ENCODE measurements around the gene DCD. TPM values are rescaled to one million over a fixed set of nuclear protein-coding genes. Genes with fewer than 3 reads are reported as not detected.

Gene DCD
- total RNA-seq, 1 donor from 2014 or later, result not detected

DNA sequence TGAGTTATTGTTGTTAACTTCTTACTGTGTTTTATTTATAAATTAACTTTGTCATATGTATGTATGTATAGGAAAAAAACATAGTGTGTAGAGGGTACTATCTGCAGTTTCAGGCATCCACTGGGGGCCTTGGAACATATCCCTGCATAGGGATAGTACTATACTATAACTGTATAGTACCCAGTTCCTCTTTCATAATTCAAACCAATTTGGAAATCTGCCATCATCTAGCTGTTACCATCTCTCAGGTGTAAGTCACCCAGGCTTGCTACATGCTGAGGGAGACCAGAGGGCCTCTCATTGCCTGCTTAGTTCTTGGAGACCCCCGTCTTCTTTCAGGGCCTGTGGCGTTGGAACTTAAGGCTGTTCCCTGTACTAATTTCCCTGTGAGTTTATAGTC lies 12.9 kb upstream of the DCD start:
- DNase-seq (ENCODE audit: extremely low spot score, unreplicated experiment), result no peak
- no peaks in the 10 kb centered on the region for H3K36me3 Mint-ChIP-seq (ENCODE audit: unreplicated experiment)
- TF ChIP-seq, protein P1, sequence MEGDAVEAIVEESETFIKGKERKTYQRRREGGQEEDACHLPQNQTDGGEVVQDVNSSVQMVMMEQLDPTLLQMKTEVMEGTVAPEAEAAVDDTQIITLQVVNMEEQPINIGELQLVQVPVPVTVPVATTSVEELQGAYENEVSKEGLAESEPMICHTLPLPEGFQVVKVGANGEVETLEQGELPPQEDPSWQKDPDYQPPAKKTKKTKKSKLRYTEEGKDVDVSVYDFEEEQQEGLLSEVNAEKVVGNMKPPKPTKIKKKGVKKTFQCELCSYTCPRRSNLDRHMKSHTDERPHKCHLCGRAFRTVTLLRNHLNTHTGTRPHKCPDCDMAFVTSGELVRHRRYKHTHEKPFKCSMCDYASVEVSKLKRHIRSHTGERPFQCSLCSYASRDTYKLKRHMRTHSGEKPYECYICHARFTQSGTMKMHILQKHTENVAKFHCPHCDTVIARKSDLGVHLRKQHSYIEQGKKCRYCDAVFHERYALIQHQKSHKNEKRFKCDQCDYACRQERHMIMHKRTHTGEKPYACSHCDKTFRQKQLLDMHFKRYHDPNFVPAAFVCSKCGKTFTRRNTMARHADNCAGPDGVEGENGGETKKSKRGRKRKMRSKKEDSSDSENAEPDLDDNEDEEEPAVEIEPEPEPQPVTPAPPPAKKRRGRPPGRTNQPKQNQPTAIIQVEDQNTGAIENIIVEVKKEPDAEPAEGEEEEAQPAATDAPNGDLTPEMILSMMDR (IDR thresholded peaks at IDR 0.05), result no peak
- H3K27ac Mint-ChIP-seq (ENCODE audit: unreplicated experiment), result no peak overlapping the region
- no peak overlapping the region for H3K4me3 Mint-ChIP-seq (ENCODE audit: unreplicated experiment)
- no peaks in the 10 kb centered on the region for H3K4me1 Mint-ChIP-seq (ENCODE audit: unreplicated experiment)
- H3K9me3 Mint-ChIP-seq (ENCODE audit: unreplicated experiment), result no peaks in the 10 kb centered on the region
- H3K27me3 Mint-ChIP-seq (ENCODE audit: unreplicated experiment), result peaks cover 8% of the 10 kb centered on the region

DNA sequence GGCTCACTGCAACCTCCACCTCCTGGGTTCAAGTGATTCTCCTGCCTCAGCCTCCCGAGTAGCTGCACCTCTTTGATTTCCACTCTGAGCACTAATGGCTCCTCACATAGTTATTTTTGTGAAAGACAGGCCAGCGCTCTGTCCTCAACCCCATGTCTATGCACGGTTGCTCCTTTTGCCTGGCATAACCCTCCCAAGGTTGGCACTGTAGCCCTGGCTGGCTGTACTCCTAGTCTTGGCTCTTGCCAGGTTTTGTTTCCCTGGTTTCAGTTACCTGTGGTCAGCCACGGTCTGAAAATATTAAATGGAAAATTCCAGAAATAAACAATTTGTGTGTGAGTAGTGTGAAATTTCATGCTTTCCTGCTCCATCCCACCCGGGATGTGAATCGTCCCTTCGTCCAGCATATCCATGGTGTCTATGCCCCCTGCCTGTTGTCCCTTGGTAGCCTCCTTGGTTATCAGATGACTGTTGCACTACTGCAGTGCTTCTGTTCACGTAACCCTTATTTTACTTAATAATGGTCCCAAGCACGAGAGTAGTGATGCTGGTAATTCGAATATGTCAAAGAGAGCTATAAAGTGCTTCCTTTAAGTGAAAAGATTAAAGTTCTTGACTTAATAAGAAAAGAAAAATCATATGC lies 12.3 kb upstream of the DCD start:
- Mint-ChIP-seq H3K27ac (ENCODE audit: unreplicated experiment) (no peak overlapping the region), H3K4me3 (ENCODE audit: unreplicated experiment) (no peak overlapping the region), H3K36me3 (ENCODE audit: unreplicated experiment) (no peaks in the 10 kb centered on the region), H3K27me3 (ENCODE audit: unreplicated experiment) (peaks cover 9% of the 10 kb centered on the region), H3K4me1 (ENCODE audit: unreplicated experiment) (no peaks in the 10 kb centered on the region), H3K9me3 (ENCODE audit: unreplicated experiment) (no peaks in the 10 kb centered on the region)
- DNase-seq (ENCODE audit: extremely low spot score, unreplicated experiment), result no peak
- TF ChIP-seq, protein P1 (IDR thresholded peaks at IDR 0.05), result no peak

DNA sequence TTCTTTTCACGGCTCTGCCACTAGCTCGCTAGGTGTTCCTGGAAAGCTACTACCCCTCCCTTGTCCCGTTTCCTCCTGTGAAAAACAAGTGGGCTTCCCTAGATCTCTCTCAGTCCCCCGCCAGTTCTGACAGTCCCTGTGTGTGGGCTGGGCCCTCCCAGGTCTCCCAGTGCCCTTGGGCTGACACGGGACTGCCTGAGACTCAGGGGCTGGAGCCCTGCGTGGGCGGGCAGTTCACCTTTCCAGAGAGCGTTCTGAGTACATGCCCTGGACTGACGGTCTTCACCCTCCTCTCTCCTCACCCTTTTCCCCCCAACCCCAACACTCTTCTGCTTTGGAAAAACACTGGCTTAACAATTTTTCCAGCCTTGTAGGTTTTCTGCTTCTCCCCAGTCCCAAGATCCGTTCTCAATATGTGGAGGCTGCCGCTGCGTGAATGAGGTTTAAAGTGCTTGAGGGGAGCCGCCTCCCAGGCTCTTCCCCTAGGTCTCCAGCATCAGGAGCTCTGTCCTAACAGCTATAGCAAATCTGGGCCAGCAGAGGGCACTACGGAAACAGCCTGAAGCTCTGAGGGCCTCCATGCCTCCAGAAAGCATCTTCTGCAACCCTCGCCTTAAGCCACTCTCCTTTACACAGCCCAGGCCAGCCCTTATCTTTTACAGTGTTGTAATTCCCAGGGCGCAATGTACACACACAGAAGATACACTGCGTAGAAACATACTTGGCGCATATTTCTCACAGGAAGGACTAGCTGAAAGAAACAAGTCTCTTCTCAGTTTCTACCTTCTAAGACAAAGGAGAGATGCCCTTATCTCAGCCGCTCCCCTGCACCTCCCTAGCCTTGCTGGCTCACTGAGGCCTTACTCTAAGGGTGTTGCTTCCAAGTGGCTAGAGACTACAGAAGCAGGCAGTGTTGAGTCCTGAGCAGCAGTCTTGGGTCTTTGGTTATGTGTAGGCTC lies 10.4 kb upstream of the DCD start:
- Mint-ChIP-seq H3K27ac (ENCODE audit: unreplicated experiment) (no peak overlapping the region), H3K4me1 (ENCODE audit: unreplicated experiment) (no peaks in the 10 kb centered on the region), H3K9me3 (ENCODE audit: unreplicated experiment) (no peaks in the 10 kb centered on the region), H3K36me3 (ENCODE audit: unreplicated experiment) (no peaks in the 10 kb centered on the region), H3K27me3 (ENCODE audit: unreplicated experiment) (peaks cover 7% of the 10 kb centered on the region), H3K4me3 (ENCODE audit: unreplicated experiment) (no peak overlapping the region)
- DNase-seq (ENCODE audit: extremely low spot score, unreplicated experiment), result no peak
- TF ChIP-seq, protein P1 (IDR thresholded peaks at IDR 0.05), result peak; percentile 42

DNA sequence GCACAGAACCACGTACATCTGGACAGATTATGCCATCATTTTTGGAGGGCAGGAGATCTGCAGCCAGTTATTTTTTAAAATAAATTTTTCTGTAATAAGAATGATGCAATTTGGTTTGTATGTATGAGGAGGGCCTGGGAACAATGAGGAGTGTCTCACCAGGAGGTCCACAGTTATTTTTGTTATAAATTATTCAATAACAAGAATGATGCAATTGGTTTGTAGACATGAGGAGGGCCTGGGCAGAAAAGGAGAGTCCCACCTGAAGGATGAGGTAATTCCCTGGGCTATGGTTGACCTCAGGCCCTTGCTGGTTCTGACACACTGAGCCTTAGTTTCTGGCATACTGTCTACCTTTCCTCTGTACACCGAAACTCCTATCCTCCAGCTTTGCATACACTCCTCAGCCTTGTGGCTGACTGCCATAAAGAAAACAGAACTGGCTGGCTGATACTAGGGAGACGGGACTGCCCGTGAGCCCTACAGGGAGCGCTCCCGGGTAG lies 9.0 kb upstream of the DCD start:
- H3K36me3 Mint-ChIP-seq (ENCODE audit: unreplicated experiment), result no peaks in the 10 kb centered on the region
- no peaks in the 10 kb centered on the region for H3K9me3 Mint-ChIP-seq (ENCODE audit: unreplicated experiment)
- H3K27me3 Mint-ChIP-seq (ENCODE audit: unreplicated experiment), result peaks cover 7% of the 10 kb centered on the region
- H3K27ac Mint-ChIP-seq (ENCODE audit: unreplicated experiment), result no peak overlapping the region
- DNase-seq (ENCODE audit: extremely low spot score, unreplicated experiment), result no peak
- TF ChIP-seq, protein P1 (IDR thresholded peaks at IDR 0.05), result no peak
- H3K4me3 Mint-ChIP-seq (ENCODE audit: unreplicated experiment), result no peak overlapping the region
- no peaks in the 10 kb centered on the region for H3K4me1 Mint-ChIP-seq (ENCODE audit: unreplicated experiment)

DNA sequence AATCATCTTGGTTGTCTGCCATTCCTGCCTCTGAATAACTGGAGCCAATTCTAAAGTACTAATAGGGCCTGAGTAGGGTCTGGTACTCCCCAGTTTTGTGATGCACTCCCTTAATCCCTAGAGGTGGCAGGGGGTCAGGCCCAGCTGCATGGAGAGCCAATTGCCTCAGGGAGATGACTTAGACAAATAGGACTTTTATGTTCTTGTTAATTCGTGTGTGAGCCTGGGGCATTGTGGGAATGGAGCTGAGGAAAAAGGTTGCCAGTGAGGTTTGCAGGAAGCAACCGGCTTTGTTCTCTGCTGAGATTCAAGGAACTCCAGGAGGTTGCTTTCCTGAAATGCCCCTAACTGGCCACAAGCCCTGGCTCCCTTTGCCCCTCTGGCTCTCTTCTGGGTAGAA lies 6.8 kb upstream of the DCD start:
- Mint-ChIP-seq H3K9me3 (ENCODE audit: unreplicated experiment) (no peaks in the 10 kb centered on the region), H3K4me1 (ENCODE audit: unreplicated experiment) (no peaks in the 10 kb centered on the region), H3K36me3 (ENCODE audit: unreplicated experiment) (no peaks in the 10 kb centered on the region), H3K27me3 (ENCODE audit: unreplicated experiment) (peaks cover 4% of the 10 kb centered on the region), H3K4me3 (ENCODE audit: unreplicated experiment) (no peak overlapping the region), H3K27ac (ENCODE audit: unreplicated experiment) (no peak overlapping the region)
- DNase-seq (ENCODE audit: extremely low spot score, unreplicated experiment), result no peak
- TF ChIP-seq, protein P1 (IDR thresholded peaks at IDR 0.05), result no peak
